Activated T-cell treated with anti-CD3 and anti-CD28 coated beads for 48 hours (primary cell): Measurements from ENCODE around the gene GPR78.

ENCODE experiments used
- DNase-seq: peaks from one replicate; pipeline ENCODE4 v3.0.0-alpha.2; 2020; ENCODE audit warnings: low read depth

The GPR78 gene

DNA sequence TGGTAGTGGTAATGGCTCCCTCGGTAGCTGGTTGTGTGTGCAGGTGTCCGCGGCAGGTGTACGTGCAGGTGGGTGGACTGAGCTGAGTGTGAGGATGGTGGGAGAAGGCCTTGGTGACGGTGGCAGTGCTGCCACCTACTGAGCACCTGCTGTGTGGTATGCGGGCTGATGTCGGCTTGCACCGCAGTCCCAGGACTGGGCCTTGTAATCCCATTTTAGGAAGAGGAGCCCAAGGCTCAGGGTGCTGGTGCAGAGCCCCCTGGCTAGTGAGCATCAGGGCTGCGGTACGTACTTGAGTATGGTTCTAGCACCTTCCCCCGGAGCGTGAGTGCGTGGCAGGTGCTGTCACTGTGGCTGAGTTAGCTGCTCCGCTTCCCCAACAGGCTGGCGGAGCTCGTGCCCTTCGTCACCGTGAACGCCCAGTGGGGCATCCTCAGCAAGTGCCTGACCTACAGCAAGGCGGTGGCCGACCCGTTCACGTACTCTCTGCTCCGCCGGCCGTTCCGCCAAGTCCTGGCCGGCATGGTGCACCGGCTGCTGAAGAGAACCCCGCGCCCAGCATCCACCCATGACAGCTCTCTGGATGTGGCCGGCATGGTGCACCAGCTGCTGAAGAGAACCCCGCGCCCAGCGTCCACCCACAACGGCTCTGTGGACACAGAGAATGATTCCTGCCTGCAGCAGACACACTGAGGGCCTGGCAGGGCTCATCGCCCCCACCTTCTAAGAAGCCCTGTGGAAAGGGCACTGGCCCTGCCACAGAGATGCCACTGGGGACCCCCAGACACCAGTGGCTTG, 6.7 kb downstream of the GPR78 start:
- no peak for DNase-seq

DNA sequence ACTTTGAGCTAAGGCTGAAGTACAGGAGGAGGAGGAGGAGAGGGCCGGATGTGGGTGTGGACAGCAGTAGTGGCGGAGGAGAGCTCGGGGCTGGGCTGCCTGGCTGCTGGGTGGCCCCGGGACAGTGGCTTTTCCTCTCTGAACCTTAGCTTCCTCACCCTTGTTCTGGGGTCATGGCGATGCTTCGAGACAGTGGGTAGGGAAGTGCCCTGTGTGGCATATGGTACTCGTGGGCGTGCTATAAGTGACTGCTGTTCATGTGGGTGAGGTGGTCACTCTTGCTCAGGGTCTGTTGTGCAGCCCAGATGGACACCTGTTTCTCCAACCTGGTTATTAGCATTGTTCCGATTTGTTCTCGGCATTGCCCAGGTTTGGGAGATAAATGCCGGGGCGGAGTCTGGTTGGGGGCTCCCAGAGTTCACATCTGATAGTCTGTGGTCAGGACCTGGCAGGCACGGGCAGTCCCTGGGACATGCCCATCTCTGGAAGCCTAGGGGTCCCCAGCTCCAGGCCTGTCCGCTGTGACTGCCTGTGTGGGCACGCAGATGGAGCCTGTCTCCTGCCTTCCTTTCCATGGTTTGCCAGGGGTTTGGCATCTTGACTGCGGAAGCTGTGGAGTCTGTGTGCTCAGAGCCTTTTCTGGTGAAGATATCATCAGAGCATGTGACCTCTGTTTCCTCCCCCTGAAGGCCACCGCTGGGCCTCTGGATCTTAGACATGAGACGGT, 7.4 kb downstream of the GPR78 start:
- DNase-seq = no peak

GRCh38 chr4:8588196-8588470, 7.9 kb downstream of the GPR78 start:
- no peak for DNase-seq

DNA sequence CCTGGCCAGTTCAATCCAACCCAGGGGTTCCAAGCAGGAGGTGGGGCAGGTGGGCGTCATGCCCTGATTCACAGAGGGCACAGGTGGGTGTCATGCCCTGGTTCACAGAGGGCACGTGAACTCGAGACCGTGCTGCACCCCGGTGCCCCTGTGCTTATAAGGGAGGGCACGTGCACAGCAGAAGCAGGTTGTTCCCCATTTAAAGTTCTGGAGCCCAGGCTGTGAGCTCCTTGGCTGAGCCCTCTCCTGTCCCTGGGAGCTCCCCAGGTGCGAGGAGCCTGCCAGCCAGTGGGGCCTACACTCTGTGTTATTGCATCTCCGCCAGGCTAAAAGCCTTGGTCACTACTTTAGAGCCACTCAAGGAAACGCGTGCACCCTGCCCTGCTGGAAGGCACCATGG, 9.1 kb downstream of the GPR78 start:
- DNase-seq = no peak

GRCh38 chr4:8589823-8590545, 9.8 kb downstream of the GPR78 start:
- no peak for DNase-seq

- no peak for DNase-seq
These were observed 10.3 kb downstream of the GPR78 start for GRCh38 chr4:8590546-8590880.

GRCh38 chr4:8591114-8591513, 10.9 kb downstream of the GPR78 start:
- DNase-seq = no peak

DNA sequence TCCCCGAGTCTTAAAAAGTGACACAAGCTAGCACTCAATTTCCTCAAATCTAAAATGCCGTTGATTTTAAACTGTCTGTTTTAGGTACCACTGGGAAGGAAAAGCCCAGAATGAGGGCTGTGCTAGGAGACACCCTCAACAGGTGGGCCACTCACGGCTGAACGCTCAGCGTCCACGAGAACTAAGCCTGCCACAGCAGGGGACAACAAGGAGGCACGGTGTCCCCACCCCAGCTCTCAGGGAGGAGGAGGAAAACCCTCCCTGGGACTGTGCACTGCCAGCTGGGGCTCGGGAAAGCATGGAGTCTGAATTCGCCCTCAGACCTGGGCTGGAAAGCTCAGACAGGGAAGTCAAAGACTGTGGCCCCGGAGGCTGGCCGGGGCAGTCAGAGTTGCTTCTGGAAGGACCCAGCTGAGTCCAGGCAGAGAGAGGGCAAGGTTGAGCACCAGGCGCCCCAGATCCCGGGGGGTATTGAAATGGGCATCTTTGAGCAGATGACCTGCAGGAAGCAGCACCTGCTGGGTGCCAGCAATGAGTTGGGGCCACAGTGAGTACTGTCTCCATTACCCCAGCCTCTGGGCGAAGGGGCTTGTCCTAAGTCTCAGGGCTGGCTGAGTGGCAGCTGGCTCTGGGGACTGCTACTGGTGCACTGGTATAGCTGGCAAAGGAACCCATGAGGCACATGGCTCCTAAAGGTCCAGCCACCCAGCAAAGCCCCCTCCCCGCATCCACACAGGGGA, 11.6 kb downstream of the GPR78 start:
- DNase-seq = no peak

DNA sequence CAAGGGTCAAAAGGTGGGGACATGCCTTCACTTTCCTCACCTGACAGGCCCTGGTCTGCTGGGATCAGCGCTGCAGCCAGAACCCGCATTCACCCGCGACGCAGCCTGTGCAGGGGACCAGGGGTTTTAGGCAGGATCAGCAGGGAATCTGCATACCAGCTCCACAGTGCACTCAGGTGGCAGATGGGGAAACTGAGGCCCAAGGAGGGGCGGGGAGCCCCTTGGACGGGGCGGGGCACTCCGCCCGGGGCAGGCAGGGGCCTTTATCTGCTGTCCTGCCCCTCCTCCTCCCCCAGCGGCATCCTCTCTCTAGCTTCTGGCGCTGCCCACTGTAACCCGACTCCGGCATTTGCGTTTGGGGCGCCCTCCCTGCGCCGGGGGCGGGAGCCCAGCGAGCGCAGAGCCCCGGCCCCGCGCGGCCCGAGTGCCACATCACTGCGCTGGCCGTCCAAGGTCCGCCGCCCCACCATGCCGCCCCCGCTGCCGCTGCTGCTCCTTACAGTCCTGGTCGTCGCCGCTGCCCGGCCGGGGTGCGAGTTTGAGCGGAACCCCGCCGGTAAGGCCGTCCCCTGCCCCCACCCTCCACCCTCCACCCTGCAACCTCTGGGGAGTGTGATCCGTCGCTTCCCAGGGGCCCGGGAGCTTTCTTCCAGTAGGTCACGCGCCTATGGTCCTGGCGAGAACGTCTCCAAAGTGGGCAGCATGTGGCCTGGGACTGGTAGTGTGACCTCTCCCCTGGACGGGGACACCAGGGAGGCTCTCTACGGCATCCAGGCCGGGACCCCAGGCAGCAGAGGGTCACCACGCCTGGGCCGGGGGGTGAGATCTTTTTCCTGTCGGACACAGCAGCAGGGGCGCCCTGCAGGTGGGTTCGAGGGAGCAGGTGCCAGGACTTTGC, 12.4 kb downstream of the GPR78 start, which contains the start of gene CPZ:
CPZ (plus strand) TSS at position 400 of the 898 bp plus-strand sequence; CDS start at position 469, 69 bp downstream.
- no peak for DNase-seq

DNA sequence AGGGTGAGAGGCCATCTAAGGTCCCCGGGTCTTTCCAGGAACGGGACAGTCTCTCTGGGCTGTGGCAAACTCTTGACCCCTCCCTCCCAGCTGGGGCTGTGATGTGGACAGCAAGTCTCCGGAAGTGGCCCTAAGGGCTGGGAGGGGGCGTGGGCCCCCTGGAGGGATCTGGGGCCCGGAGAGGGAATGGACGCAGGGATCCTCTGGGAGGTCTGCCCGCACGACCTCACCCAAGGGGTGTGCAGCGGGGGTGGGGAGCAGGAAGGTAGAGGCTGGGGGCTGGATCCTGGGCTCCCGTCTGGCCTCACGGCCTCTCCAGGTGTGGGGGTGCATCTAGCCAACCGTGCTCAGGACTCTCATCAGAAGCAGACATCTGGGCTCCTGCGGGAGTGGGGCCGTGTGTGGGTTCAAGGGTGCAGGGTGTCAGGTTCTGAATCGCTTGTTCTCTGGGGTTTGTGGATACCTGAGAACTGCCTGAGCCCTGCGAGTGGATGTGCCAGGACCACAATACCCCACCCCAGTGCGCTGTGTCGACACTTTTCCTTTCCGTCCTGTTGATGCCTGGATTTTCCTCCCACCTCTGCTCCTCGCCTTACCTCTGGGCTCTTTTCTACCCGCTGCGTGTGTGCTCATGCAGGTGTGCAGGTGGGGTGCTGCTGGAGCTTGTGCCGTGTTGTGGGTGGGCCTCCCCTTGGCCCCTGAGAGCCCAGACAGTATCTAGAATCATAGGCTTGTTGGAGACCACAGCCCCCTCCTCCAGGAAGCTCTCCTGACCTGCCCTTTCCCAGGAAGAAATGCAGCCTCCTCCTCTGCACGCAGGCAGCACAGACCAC, 13.3 kb downstream of the GPR78 start:
- no peak for DNase-seq

DNA sequence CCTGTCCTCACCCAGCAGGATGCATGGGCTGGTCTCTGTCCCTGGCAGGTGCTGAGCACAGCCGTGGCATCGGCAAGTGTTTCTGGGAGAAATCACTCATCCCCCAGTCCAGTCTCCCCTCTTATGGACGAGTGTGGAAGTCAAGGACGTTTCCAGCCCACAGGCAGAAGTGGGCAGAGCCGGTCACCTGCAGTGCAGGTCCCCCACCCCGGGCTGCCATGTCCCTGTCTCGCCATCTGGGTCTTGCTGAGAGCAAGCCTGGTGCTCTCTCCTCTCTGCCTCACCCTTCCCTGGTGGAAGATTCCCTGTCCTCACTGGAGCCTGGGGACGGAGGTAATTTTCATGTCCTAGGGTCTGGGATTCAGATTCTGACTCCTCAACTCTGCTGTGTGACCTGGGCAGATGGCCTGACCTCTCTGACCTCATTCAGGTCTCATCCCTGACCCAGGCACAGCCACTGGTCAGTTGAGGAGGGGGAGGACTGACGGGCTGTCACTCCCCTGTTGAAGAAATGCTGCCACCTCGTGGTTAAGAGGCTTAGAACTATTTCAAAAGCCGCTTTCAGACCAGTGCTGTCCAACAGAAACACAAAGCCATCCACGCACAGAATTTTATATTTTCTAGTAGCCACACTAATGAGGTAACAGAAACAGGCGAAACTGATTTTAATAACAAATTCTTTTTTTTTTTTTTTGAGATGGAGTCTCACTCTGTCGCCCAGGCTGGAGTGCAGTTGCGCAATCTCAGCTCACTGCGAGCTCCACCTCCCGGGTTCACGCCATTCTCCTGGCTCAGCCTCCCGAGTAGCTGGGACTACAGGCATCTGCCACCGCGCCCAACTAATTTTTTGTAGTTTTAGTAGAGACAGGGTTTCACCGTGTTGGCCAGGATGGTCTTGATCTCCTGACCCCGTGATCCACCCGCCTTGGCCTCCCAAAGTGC, 14.2 kb downstream of the GPR78 start:
- DNase-seq = no peak

DNA sequence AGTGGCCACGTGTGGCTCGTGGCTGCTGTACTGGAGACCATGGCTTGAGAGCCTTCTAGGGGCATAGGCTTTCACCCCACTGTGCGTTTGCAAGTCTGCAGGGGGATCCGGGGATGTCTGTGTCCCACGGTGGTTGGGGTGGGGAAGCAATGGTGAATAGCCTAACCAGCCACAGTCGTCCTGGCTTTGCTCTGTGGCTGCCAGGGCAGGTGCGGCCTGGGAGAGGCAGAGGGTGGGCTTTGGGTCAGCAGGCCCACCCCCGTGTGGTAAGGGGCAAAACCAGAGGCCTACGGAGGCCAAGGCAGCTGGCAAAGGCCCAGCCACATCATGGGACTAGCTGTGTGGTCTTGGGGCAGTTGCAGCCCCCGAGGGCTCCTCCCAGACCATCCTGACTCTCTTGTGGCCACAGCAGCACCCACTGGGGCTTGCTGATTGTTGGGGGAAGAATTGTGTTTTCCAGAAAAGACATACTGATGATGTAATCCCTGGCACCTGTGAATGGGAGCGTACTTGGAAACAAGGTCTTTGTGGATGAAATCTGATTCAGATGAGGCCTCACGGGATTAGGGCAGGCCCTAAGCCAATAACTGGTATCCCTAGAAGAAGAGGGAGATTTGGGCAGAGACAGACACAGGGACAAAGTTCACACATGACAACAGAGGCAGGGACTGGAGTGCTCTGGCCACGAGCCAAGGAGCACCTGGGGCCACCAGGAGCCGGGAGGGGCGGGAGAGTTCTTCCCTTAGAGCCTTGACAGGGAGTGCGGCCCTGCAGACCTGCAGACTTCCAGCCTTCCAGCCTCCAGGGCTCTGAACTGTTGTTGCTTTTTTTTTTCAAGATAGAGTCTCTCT, 15.3 kb downstream of the GPR78 start:
- DNase-seq = no peak

GRCh38 chr4:8596891-8597290, 16.7 kb downstream of the GPR78 start:
- no peak for DNase-seq

- DNase-seq = no peak
These were observed 17.1 kb downstream of the GPR78 start for GRCh38 chr4:8597319-8597718.

GRCh38 chr4:8597791-8598190, 17.6 kb downstream of the GPR78 start:
- DNase-seq = no peak

DNA sequence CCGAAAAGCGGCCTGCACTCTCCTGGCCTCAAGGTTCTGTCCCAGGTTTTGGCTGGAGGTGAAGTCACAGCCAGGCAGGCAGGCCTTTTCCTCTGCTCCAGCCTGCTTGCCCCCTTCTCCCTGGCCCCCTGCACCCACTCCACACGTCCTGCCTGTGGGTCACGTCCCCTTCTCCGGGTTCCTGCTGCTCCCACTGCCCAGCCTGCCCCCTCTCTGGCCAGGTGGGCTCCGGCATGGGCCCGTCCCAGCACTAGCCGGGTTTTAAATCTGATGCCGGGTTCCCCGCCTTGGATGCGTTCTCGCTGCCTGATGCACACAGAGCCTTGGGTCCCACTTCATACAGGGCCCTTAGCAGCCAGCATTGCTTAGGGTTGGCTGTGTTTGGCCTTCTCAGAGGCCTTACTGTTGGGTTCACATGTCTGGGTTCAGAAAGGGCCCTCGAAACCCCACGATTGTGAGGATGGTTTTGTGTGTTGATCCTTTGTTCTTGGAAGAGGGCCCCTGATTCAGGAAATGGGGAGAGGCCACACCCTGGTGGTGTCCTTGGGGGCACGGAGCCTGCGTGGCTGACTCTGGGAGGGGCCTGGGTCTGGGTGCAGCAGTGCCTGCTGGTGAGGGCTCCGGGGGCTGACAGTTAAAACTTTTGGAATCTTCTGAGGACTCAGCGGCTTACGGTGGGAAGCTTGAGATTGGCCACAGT, 18.3 kb downstream of the GPR78 start:
- no peak for DNase-seq

DNA sequence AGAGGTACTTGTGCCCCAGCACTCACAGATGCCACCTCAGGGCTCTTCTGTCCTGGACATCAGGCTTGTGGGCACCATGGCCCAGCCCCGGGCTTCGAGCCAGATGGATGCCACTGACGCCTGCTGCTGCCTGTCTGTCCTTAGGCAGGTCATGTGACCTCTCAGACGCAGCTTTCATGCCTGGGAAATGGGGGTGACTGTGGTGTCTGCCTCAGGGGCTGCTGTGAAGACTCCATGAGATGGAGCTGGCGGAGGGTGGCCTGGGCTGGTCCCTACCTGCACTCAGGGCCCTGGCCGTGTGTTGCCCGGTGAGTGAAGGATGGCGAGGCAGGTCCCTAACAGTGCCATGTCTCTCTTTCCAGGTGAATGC, 18.9 kb downstream of the GPR78 start:
- no peak for DNase-seq

GRCh38 chr4:8599657-8600056, 19.5 kb downstream of the GPR78 start:
- DNase-seq = no peak
